Sigmoid colon (tissue), 7 donors: ENCODE measurements around the gene CCDC38. TPM values are rescaled to one million over a fixed set of nuclear protein-coding genes. Genes with fewer than 3 reads are reported as not detected.

ENCODE experiments used
- DNase-seq: peaks from one replicate; pipeline ENCODE4 v3.0.0-alpha.2; 2019
- H3K27ac ChIP-seq, 4 donors: fragments of 200-600 bp; sonication (generic); one replicate each; pipeline ENCODE4 v1.5.1; 2016 to 2019; ENCODE audit warnings: mild to moderate bottlenecking in 1 of 4
- H3K27me3 ChIP-seq, 3 donors: fragments of 200-600 bp; sonication (generic); one replicate each; pipeline ENCODE4 v1.5.1; 2019; ENCODE audit warnings: mild to moderate bottlenecking in 1 of 3
- H3K36me3 ChIP-seq, 4 donors: fragments of 200-600 bp; sonication (generic); one replicate each; pipeline ENCODE4 v1.5.1; 2016 to 2019
- H3K4me1 ChIP-seq, 4 donors: fragments of 200-600 bp; sonication (generic); one replicate each; pipeline ENCODE4 v1.5.1; 2017 to 2019
- H3K4me3 ChIP-seq, 4 donors: fragments of 200-600 bp; sonication (generic); one replicate each; pipeline ENCODE4 v1.5.1; 2017 to 2019; ENCODE audit warnings: mild to moderate bottlenecking in 2 of 4, moderate library complexity in 1 of 4
- H3K9me3 ChIP-seq, 4 donors: fragments of 200-600 bp in 3 of 4; sonication (generic) in 3 of 4; one replicate each; pipeline versions ENCODE4 v1.5.1 to v1.6.1; 2013 to 2019
- CTCF ChIP-seq, 4 experiments: fragments of 450-650 bp in 3 of 4; fragments of 200-600 bp in 1 of 4; IDR thresholded peaks; one replicate each; pipeline ENCODE4 v1.5.1; 2016 to 2019; ENCODE audit warnings: antibody characterized with exemption in 4 of 4, mild to moderate bottlenecking in 3 of 4, moderate library complexity in 2 of 4
- EP300 ChIP-seq, 4 donors: sonication (generic); formaldehyde crosslinking; IDR thresholded peaks; one replicate each; pipeline ENCODE4 v1.6.1; 2017; ENCODE audit warnings: antibody characterized with exemption in 4 of 4
- POLR2A ChIP-seq, 2 donors: fragments of 450-650 bp; IDR thresholded peaks; one replicate each; pipeline ENCODE4 v1.6.1; 2016; ENCODE audit warnings: antibody characterized with exemption in 2 of 2, mild to moderate bottlenecking in 2 of 2, moderate library complexity in 2 of 2
- POLR2AphosphoS5 ChIP-seq, 4 donors: sonication (generic); formaldehyde crosslinking; IDR thresholded peaks; one replicate each; pipeline ENCODE4 v1.6.1; 2017; ENCODE audit warnings: antibody characterized with exemption in 4 of 4
- WGBS, 2 donors: extraction: QIAGEN DNeasy Blood & Tissue Kit; methylation state at CpG; one replicate each; pipeline ENCODE4 v1.1.7; 2013; 5-methylcytosine and 5-hydroxymethylcytosine counted together
- intact Hi-C: fragments of 100-400 bp; cut with DNase I; formaldehyde crosslinking; loops from one replicate; pipeline ENCODE4 v1.15.1; 2023
- polyA plus RNA-seq, 3 donors: library from polyadenylated mRNA; stranded (reverse); fragments of 200-250 nt; gene quantifications; one replicate each; pipeline ENCODE4 v1.2.3, GENCODE V29; 2013
- total RNA-seq, 4 donors: library from RNA; depleted of rRNA; stranded (reverse); fragments of >200 nt; gene quantifications; one replicate each; pipeline ENCODE4 v1.1.0, GENCODE V29; 2016
- donor health status: healthy with polysubstance abuse.
- donor health status: Bipolar disorder and iron deficiency.
- donor health status: healthy.

Gene CCDC38
- total and polyA plus RNA-seq, 7 donors = not detected

GRCh38 chr12:95978351-95978750 lies 35.9 kb upstream of the CCDC38 start:
- Histone ChIP-seq H3K27ac (no peak overlapping the region), H3K4me1 (no peaks in the 10 kb centered on the region), H3K36me3 (no peaks in the 10 kb centered on the region), H3K4me3 (no peak overlapping the region), H3K9me3 (no peaks in the 10 kb centered on the region), H3K27me3 (no peaks in the 10 kb centered on the region)
- TF ChIP-seq POLR2A (IDR thresholded peaks at IDR 0.05) (no peak), CTCF (IDR thresholded peaks at IDR 0.05) (no peak), EP300 (IDR thresholded peaks at IDR 0.05) (no peak), POLR2AphosphoS5 (IDR thresholded peaks at IDR 0.05) (no peak)
- DNase-seq = no peak
- intact Hi-C loops = no loop called here
- 86 to 91% methylated on average over 5 of the region's 5 CpGs for WGBS, 2 donors

GRCh38 chr12:95977764-95978305 lies 35.4 kb upstream of the CCDC38 start:
- Histone ChIP-seq H3K9me3 (no peaks in the 10 kb centered on the region), H3K36me3 (no peaks in the 10 kb centered on the region), H3K27me3 (no peaks in the 10 kb centered on the region), H3K27ac (no peak overlapping the region), H3K4me1 (no peaks in the 10 kb centered on the region), H3K4me3 (no peak overlapping the region)
- no peak for DNase-seq
- WGBS, 2 donors = 89 to 91% methylated on average over 11 of the region's 11 CpGs
- intact Hi-C loops = no loop called here
- TF ChIP-seq POLR2AphosphoS5 (IDR thresholded peaks at IDR 0.05) = no peak
- no peak for TF ChIP-seq POLR2A (IDR thresholded peaks at IDR 0.05)
- no peak for TF ChIP-seq CTCF (IDR thresholded peaks at IDR 0.05)

DNA sequence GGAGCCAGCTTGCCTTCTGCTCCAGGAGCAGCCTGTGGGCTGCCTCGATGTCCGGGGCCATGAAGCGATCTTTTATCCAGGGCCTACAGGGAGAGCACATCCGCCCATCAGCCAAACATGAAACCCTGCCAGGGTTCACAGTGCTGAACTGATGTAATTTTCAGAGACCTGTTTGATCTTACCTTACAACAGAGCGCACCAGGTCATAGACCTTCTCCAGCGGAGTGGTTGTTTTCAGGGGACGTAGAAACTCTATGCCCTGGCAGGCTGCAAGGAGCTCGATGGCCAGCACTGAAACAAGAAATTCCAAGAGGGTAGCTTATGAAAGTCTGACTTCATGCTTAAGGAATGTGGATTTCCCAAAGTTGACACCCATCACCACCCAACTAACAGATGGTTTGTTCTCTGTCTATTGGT lies 34.0 kb upstream of the CCDC38 start:
- intact Hi-C loops = no loop called here
- no peaks in the 10 kb centered on the region for H3K9me3 ChIP-seq
- no peak for DNase-seq
- WGBS, 2 donors = 94 to 95% methylated on average over 8 of the region's 8 CpGs
- H3K27ac ChIP-seq = no peak overlapping the region
- no peaks in the 10 kb centered on the region for H3K27me3 ChIP-seq
- H3K4me3 ChIP-seq = no peak overlapping the region
- no peaks in the 10 kb centered on the region for H3K36me3 ChIP-seq
- no peaks in the 10 kb centered on the region for H3K4me1 ChIP-seq
- TF ChIP-seq CTCF (IDR thresholded peaks at IDR 0.05) = no peak
- no peak for TF ChIP-seq POLR2AphosphoS5 (IDR thresholded peaks at IDR 0.05)
- TF ChIP-seq POLR2A (IDR thresholded peaks at IDR 0.05) = no peak
- TF ChIP-seq EP300 (IDR thresholded peaks at IDR 0.05) = no peak

- Histone ChIP-seq H3K4me1 (no peaks in the 10 kb centered on the region), H3K4me3 (no peak overlapping the region), H3K9me3 (no peaks in the 10 kb centered on the region), H3K36me3 (no peaks in the 10 kb centered on the region), H3K27ac (no peak overlapping the region), H3K27me3 (no peaks in the 10 kb centered on the region)
- DNase-seq = no peak
- TF ChIP-seq POLR2A (IDR thresholded peaks at IDR 0.05) (no peak), POLR2AphosphoS5 (IDR thresholded peaks at IDR 0.05) (no peak), EP300 (IDR thresholded peaks at IDR 0.05) (no peak), CTCF (IDR thresholded peaks at IDR 0.05) (no peak)
- intact Hi-C loops = no loop called here
- WGBS, 2 donors = 90 to 96% methylated on average over 4 of the region's 4 CpGs
Measured at GRCh38 chr12:95975491-95975890, 33.1 kb upstream of the CCDC38 start.

DNA sequence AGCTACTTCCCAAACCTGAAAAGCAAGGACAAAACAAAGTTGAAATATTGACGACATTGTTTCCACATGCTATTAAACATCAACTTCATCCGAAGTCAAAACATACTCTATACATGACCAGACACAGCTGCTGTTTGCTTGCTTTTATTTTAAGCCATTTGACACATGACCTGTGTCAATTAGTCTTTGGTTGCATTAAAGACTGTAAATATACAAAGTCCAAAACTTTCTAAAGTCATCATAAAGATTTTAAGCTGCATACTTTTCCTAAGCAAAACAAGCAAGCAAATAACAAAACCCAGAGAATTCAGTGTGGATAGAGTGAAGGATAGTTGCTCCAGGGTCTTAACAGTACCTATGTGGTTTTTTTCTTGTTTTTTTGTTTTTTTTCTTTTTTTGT lies 31.9 kb upstream of the CCDC38 start:
- no peak for DNase-seq
- H3K27me3 ChIP-seq = no peaks in the 10 kb centered on the region
- WGBS, 2 donors = 13 to 54% methylated on average over 2 of the region's 2 CpGs
- H3K4me1 ChIP-seq = no peaks in the 10 kb centered on the region
- H3K36me3 ChIP-seq = no peaks in the 10 kb centered on the region
- no peak overlapping the region for H3K4me3 ChIP-seq
- H3K27ac ChIP-seq = no peak overlapping the region
- no peak for TF ChIP-seq CTCF (IDR thresholded peaks at IDR 0.05)
- TF ChIP-seq POLR2A (IDR thresholded peaks at IDR 0.05) = no peak
- no peak for TF ChIP-seq POLR2AphosphoS5 (IDR thresholded peaks at IDR 0.05)
- no peak for TF ChIP-seq EP300 (IDR thresholded peaks at IDR 0.05)
- H3K9me3 ChIP-seq = no peaks in the 10 kb centered on the region
- intact Hi-C loops = no loop called here
